A549 (cell line): ENCODE results near the gene TAAR5. TPM values are rescaled to one million over a fixed set of nuclear protein-coding genes. Genes with fewer than 3 reads are reported as not detected.

Experiments
- ATAC-seq, 2 experiments: fragments of 200-7000 bp in 1 of 2; fragments of >200 bp in 1 of 2; cut with Nextera tagmentation in 1 of 2; cut with Tn5 transposase in 1 of 2; 3 replicates each; pipeline versions ENCODE4 v1.8.0 to v1.9.1; 2018 to 2020; ENCODE audit warnings: mild to moderate bottlenecking in 1 of 2, moderate library complexity in 1 of 2
- CTCF ChIA-PET: fragments of 300-600 bp; sonication (Branson Sonifier 250); formaldehyde crosslinking; extraction: SDS; loops from one replicate; lab custom pipeline; 2021; ENCODE audit warnings: antibody characterized with exemption, inconsistent platforms; lab: Yijun Ruan, JAX
- POLR2A ChIA-PET: fragments of 350-600 bp; formaldehyde crosslinking; extraction: SDS; loops from one replicate; lab custom pipeline; 2021; ENCODE audit warnings: antibody characterized with exemption, inconsistent platforms; lab: Yijun Ruan, JAX
- DNase-seq, 2 experiments: peaks; one replicate each; pipeline versions ENCODE4 v3.0.0 to v3.0.0-alpha.2; 2011 to 2016; ENCODE audit warnings: low read depth in 1 of 2, low spot score in 1 of 2
- FAIRE-seq: peaks from 2 replicates; lab custom pipeline; 2011; peaks lifted over from hg19 to GRCh38; lab: Jason Lieb, UNC
- H3K27ac ChIP-seq, 2 experiments: fragments of >200 bp; sonication (Bioruptor Twin); formaldehyde crosslinking; 3 replicates each; pipeline ENCODE4 v1.5.1; 2016 to 2017
- H3K4me1 ChIP-seq: fragments of >200 bp; sonication (Bioruptor Twin); formaldehyde crosslinking; 3 replicates; pipeline ENCODE4 v1.6.1; 2016
- H3K4me2 ChIP-seq: fragments of >200 bp; sonication (Bioruptor Twin); formaldehyde crosslinking; 3 replicates; pipeline ENCODE4 v1.6.1; 2016
- H3K4me3 ChIP-seq: fragments of >200 bp; sonication (Bioruptor Twin); formaldehyde crosslinking; 3 replicates; pipeline ENCODE4 v1.5.1; 2016
- H3K9me3 ChIP-seq: fragments of >200 bp; sonication (Bioruptor Twin); formaldehyde crosslinking; 3 replicates; pipeline ENCODE4 v1.6.1; 2016
- CEBPB ChIP-seq, 2 experiments: fragments of >200 bp in 1 of 2; sonication (Bioruptor Twin) in 1 of 2; formaldehyde crosslinking in 1 of 2; IDR thresholded peaks; 2 replicates each; pipeline ENCODE4 v1.6.1; 2012 to 2016
- CHD4 ChIP-seq: fragments of 200-600 bp; sonication (generic); IDR thresholded peaks from 2 replicates; pipeline ENCODE4 v1.6.1; 2016; ENCODE audit warnings: antibody characterized with exemption, mild to moderate bottlenecking, borderline replicate concordance
- EP300 ChIP-seq, 2 experiments: fragments of >200 bp; sonication (Bioruptor Twin); formaldehyde crosslinking; IDR thresholded peaks; 2 replicates in 1 of 2; 3 replicates in 1 of 2; pipeline ENCODE4 v1.6.1; 2016 to 2017
- ESRRA ChIP-seq: fragments of 150-350 bp; IDR thresholded peaks from 2 replicates; pipeline ENCODE4 v1.6.1; 2014; ENCODE audit warnings: mild to moderate bottlenecking, low read length, borderline replicate concordance
- FOXS1 ChIP-seq: fragments of 250-450 bp; sonication (Bioruptor Pico); IDR thresholded peaks from 2 replicates; pipeline ENCODE4 v1.5.0; 2020; ENCODE audit warnings: mild to moderate bottlenecking, moderate library complexity
- JUNB ChIP-seq: fragments of >200 bp; sonication (Bioruptor Twin); formaldehyde crosslinking; IDR thresholded peaks from 2 replicates; pipeline ENCODE4 v1.6.1; 2016
- KDM1A ChIP-seq: fragments of 200-600 bp; sonication (generic); IDR thresholded peaks from 2 replicates; pipeline ENCODE4 v1.6.1; 2016; ENCODE audit warnings: low read depth, mild to moderate bottlenecking
- KDM5A ChIP-seq: fragments of 200-600 bp; sonication (generic); IDR thresholded peaks from 2 replicates; pipeline ENCODE4 v1.6.1; 2016; ENCODE audit warnings: antibody characterized with exemption, mild to moderate bottlenecking
- MAFK ChIP-seq: fragments of 450-650 bp; IDR thresholded peaks from 2 replicates; pipeline ENCODE4 v1.6.1; 2014; ENCODE audit not compliant: partially characterized antibody
- MAZ ChIP-seq: fragments of 150-350 bp; IDR thresholded peaks from 2 replicates; pipeline ENCODE4 v1.6.1; 2014; ENCODE audit warnings: antibody characterized with exemption, low read depth, low read length, borderline replicate concordance
- MYC ChIP-seq: IDR thresholded peaks from 2 replicates; pipeline ENCODE4 v1.6.1; 2012; ENCODE audit warnings: mild to moderate bottlenecking, inconsistent platforms, low read length, improper control_type of control experiment, borderline replicate concordance
- NR3C1 ChIP-seq: fragments of >200 bp; sonication (Bioruptor Twin); formaldehyde crosslinking; IDR thresholded peaks from 3 replicates; pipeline ENCODE4 v1.6.1; 2017
- PHF8 ChIP-seq: fragments of 200-600 bp; sonication (generic); IDR thresholded peaks from 2 replicates; pipeline ENCODE4 v1.6.1; 2016; ENCODE audit warnings: low read depth, mild to moderate bottlenecking, antibody characterized with exemption, moderate library complexity, borderline replicate concordance
- RCOR1 ChIP-seq: fragments of 150-350 bp; IDR thresholded peaks from 2 replicates; pipeline ENCODE4 v1.6.1; 2014; ENCODE audit warnings: antibody characterized with exemption, low read length, low read depth
- SMC3 ChIP-seq: fragments of >200 bp; sonication (Bioruptor Twin); formaldehyde crosslinking; IDR thresholded peaks from 3 replicates; pipeline ENCODE4 v1.6.1; 2018; ENCODE audit warnings: inconsistent platforms
- SREBF2 ChIP-seq: fragments of 450-650 bp; IDR thresholded peaks from 2 replicates; pipeline ENCODE4 v1.6.1; 2014; ENCODE audit warnings: mild to moderate bottlenecking, moderate library complexity
- TFCP2L1 ChIP-seq: fragments of 250-450 bp; sonication (Bioruptor Pico); IDR thresholded peaks from 2 replicates; pipeline ENCODE4 v1.5.0; 2021; ENCODE audit warnings: mild to moderate bottlenecking
- TP53 ChIP-seq: fragments of 250-450 bp; sonication (Bioruptor Pico); IDR thresholded peaks from 2 replicates; pipeline ENCODE4 v1.5.0; 2021; ENCODE audit warnings: mild to moderate bottlenecking, moderate library complexity
- ZNF302 ChIP-seq: fragments of 250-450 bp; sonication (Bioruptor Pico); IDR thresholded peaks from 2 replicates; pipeline ENCODE4 v1.9.0; 2021; ENCODE audit warnings: inconsistent platforms, mild to moderate bottlenecking, moderate library complexity
- WGBS: methylation state at CpG from one replicate; pipeline ENCODE4 v1.1.6; 2017; ENCODE audit errors: missing lambda C conversion rate; 5-methylcytosine and 5-hydroxymethylcytosine counted together
- polyA plus RNA-seq, 4 experiments: library from polyadenylated mRNA; depleted of rRNA in 3 of 4; stranded (reverse); fragments of >200 nt; fragmentation: RNase III in 1 of 4; extraction: RNeasy Plus Mini Kit Qiagen cat#74134 plus additional on column Dnase treatment in 1 of 4; gene quantifications; 2 replicates in 3 of 4; 3 replicates in 1 of 4; pipeline ENCODE4 v1.2.3, GENCODE V29; 2011 to 2017
- TF ChIP-seq, protein P1 (sequence below): IDR thresholded peaks from 2 replicates; pipeline ENCODE4 v1.6.1; 2012
- TF ChIP-seq, protein P2 (sequence below): fragments of >200 bp; sonication (Bioruptor Twin); formaldehyde crosslinking; IDR thresholded peaks from 3 replicates; pipeline ENCODE4 v1.6.1; 2016
- TF ChIP-seq, protein P3 (sequence below): fragments of 200-600 bp; sonication (generic); IDR thresholded peaks from 2 replicates; pipeline ENCODE4 v1.6.1; 2016; ENCODE audit warnings: antibody characterized with exemption, mild to moderate bottlenecking, moderate library complexity
- TF ChIP-seq, protein P4 (sequence below): IDR thresholded peaks from 2 replicates; pipeline ENCODE4 v1.6.1; 2012; ENCODE audit warnings: low read depth, borderline replicate concordance
- TF ChIP-seq, protein P5 (sequence below): fragments of 250-450 bp; sonication (Bioruptor Pico); IDR thresholded peaks from 2 replicates; pipeline ENCODE4 v1.5.0; 2021; ENCODE audit warnings: mild to moderate bottlenecking, moderate library complexity, borderline replicate concordance

TAAR5 gene
- polyA plus RNA-seq, 2 of the 4 experiments (the other 2 are of a cell fraction) = not detected

DNA sequence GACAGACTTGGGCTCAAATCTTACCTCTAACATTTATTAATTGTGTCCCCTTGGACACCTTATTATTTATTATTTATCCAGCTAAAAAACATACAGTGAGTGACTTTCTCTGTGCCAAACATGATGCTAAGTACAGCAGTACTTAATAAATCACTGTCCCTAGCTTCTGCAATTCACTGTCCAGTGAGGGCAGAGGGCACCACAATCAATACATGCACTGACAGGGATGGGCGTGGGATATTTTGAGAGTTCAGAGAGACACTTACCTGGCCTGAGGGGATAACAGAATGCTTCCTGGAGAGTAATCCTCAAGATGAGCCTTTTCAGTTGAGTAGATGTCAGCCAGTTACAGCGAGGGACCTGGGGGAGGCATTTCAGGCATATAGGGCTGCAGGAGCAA lies 43.8 kb upstream of the TAAR5 start:
- no peak for FAIRE-seq
- no peak overlapping the region for H3K4me2 ChIP-seq
- no peak overlapping the region for H3K27ac ChIP-seq
- no peak overlapping the region for H3K4me3 ChIP-seq
- TF ChIP-seq CHD4 (no peak), EP300 (IDR thresholded peaks at IDR 0.05) (no peak), NR3C1 (no peak), MAZ (no peak), RCOR1 (no peak), TP53 (CRISPR knock-in tag) (no peak), FOXS1 (no peak), TFCP2L1 (CRISPR knock-in tag) (no peak), KDM1A (no peak), MAFK (no peak), ZNF302 (CRISPR knock-in tag) (no peak), SMC3 (no peak), JUNB (no peak), SREBF2 (no peak), PHF8 (no peak)
- TF ChIP-seq, protein P1, sequence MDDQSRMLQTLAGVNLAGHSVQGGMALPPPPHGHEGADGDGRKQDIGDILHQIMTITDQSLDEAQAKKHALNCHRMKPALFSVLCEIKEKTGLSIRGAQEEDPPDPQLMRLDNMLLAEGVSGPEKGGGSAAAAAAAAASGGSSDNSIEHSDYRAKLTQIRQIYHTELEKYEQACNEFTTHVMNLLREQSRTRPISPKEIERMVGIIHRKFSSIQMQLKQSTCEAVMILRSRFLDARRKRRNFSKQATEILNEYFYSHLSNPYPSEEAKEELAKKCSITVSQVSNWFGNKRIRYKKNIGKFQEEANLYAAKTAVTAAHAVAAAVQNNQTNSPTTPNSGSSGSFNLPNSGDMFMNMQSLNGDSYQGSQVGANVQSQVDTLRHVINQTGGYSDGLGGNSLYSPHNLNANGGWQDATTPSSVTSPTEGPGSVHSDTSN = no peak
- TF ChIP-seq, protein P2, sequence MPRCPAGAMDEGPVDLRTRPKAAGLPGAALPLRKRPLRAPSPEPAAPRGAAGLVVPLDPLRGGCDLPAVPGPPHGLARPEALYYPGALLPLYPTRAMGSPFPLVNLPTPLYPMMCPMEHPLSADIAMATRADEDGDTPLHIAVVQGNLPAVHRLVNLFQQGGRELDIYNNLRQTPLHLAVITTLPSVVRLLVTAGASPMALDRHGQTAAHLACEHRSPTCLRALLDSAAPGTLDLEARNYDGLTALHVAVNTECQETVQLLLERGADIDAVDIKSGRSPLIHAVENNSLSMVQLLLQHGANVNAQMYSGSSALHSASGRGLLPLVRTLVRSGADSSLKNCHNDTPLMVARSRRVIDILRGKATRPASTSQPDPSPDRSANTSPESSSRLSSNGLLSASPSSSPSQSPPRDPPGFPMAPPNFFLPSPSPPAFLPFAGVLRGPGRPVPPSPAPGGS = no peak
- TF ChIP-seq, protein P3, sequence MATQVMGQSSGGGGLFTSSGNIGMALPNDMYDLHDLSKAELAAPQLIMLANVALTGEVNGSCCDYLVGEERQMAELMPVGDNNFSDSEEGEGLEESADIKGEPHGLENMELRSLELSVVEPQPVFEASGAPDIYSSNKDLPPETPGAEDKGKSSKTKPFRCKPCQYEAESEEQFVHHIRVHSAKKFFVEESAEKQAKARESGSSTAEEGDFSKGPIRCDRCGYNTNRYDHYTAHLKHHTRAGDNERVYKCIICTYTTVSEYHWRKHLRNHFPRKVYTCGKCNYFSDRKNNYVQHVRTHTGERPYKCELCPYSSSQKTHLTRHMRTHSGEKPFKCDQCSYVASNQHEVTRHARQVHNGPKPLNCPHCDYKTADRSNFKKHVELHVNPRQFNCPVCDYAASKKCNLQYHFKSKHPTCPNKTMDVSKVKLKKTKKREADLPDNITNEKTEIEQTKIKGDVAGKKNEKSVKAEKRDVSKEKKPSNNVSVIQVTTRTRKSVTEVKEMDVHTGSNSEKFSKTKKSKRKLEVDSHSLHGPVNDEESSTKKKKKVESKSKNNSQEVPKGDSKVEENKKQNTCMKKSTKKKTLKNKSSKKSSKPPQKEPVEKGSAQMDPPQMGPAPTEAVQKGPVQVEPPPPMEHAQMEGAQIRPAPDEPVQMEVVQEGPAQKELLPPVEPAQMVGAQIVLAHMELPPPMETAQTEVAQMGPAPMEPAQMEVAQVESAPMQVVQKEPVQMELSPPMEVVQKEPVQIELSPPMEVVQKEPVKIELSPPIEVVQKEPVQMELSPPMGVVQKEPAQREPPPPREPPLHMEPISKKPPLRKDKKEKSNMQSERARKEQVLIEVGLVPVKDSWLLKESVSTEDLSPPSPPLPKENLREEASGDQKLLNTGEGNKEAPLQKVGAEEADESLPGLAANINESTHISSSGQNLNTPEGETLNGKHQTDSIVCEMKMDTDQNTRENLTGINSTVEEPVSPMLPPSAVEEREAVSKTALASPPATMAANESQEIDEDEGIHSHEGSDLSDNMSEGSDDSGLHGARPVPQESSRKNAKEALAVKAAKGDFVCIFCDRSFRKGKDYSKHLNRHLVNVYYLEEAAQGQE = no peak
- TF ChIP-seq, protein P4, sequence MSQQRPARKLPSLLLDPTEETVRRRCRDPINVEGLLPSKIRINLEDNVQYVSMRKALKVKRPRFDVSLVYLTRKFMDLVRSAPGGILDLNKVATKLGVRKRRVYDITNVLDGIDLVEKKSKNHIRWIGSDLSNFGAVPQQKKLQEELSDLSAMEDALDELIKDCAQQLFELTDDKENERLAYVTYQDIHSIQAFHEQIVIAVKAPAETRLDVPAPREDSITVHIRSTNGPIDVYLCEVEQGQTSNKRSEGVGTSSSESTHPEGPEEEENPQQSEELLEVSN = no peak
- TF ChIP-seq, all 56 proteins: peak for 0
- ATAC-seq (no peak), DNase-seq (no peak)
- 61% methylated on average over 2 of the region's 2 CpGs for WGBS
- ChIA-PET POLR2A (no interaction called here), CTCF (interaction anchor here (1.3 kb wide), 1 partner anchor 36 kb away, joined by 6 read pairs; no protein-coding TSS in a partner anchor)
- Histone ChIP-seq H3K9me3 (no peaks in the 10 kb centered on the region), H3K4me1 (no peaks in the 10 kb centered on the region)

DNA sequence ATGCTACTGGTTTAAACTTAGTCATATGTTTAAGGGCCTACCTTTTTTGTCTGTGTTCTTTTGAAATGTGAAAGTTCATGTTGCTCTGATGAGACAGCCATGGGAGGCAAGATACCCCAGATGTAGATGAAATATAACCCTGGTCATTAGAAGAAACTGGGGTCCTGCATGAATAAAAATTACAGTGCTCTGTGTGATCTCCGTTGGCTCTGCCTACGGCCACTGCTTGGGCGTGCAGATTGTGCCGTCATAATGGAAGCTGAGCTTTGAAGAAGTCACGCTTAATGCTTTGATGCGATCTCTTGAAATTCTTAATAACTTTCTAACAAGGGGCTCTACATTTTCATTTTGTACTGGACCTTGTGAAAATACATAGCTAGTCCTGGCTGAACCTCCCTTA lies 34.6 kb upstream of the TAAR5 start, which contains the start of gene TAAR2:
Gene TAAR2 (minus strand): TSS at position 101 of the 400 bp plus-strand sequence. CDS start 0 bp downstream, at position 101.
- H3K4me1 ChIP-seq = no peaks in the 10 kb centered on the region
- H3K27ac ChIP-seq = no peak within 1 kb of the TSS
- ChIA-PET CTCF (no interaction called here), POLR2A (no interaction called here)
- no peak for DNase-seq
- 80% methylated on average over 6 of the region's 6 CpGs for WGBS
- ATAC-seq = no peak
- TF ChIP-seq CEBPB (IDR thresholded peaks at IDR 0.05) = no peak
- no peak for TF ChIP-seq MYC
- TF ChIP-seq PHF8 = no peak
- TF ChIP-seq, protein P5, sequence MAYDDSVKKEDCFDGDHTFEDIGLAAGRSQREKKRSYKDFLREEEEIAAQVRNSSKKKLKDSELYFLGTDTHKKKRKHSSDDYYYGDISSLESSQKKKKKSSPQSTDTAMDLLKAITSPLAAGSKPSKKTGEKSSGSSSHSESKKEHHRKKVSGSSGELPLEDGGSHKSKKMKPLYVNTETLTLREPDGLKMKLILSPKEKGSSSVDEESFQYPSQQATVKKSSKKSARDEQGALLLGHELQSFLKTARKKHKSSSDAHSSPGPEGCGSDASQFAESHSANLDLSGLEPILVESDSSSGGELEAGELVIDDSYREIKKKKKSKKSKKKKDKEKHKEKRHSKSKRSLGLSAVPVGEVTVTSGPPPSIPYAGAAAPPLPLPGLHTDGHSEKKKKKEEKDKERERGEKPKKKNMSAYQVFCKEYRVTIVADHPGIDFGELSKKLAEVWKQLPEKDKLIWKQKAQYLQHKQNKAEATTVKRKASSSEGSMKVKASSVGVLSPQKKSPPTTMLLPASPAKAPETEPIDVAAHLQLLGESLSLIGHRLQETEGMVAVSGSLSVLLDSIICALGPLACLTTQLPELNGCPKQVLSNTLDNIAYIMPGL (CRISPR knock-in tag) = no peak
- TF ChIP-seq MAZ = no peak
- no peak for TF ChIP-seq KDM5A
- no peak for TF ChIP-seq ESRRA
- TF ChIP-seq, protein P1 = no peak
- H3K4me3 ChIP-seq = no peak within 1 kb of the TSS
- no peak for FAIRE-seq
- H3K4me2 ChIP-seq = no peak within 1 kb of the TSS
- peaks cover 4% of the 10 kb centered on the region; the same call in 2 of the 3 replicates for H3K9me3 ChIP-seq
